ENCODE results near the gene FOXI2.
A peak's percentile ranks its signal among the peaks of the same experiment; 100 is the strongest.

FOXI2 gene

GRCh38 chr10:127736915-127737562 is at the start of gene FOXI2:
TSS of gene FOXI2 (plus strand) at chr10:127737185. CDS start at chr10:127737274, 89 bp downstream.
- DNase-seq (ENCODE audit: low spot score), result no peak
- Histone ChIP-seq H3K4me3 (peak within 1 kb of the TSS; percentile 34), H3K27ac (no peak within 1 kb of the TSS)
- no peak for TF ChIP-seq CTCF (IDR thresholded peaks at IDR 0.05)

GRCh38 chr10:127687548-127687947 is 49.4 kb upstream of the FOXI2 start:
- no peak for TF ChIP-seq CTCF (IDR thresholded peaks at IDR 0.05)
- Histone ChIP-seq H3K27ac (no peak overlapping the region), H3K4me3 (no peak overlapping the region)
- DNase-seq (ENCODE audit: low spot score), result no peak

GRCh38 chr10:127690176-127690835 is 46.7 kb upstream of the FOXI2 start:
- TF ChIP-seq CTCF (IDR thresholded peaks at IDR 0.05), result no peak
- no peak overlapping the region for H3K4me3 ChIP-seq
- DNase-seq (ENCODE audit: low spot score), result no peak

GRCh38 chr10:127694580-127695193 is 42.3 kb upstream of the FOXI2 start:
- no peak for TF ChIP-seq CTCF (IDR thresholded peaks at IDR 0.05)
- Histone ChIP-seq H3K4me3 (no peak overlapping the region), H3K27ac (no peak overlapping the region)
- DNase-seq (ENCODE audit: low spot score), result no peak

More at GRCh38 chr10:127690176-127690835, 46.7 kb upstream of the FOXI2 start:
- H3K27ac ChIP-seq, result no peak overlapping the region

- no peak for TF ChIP-seq CTCF (IDR thresholded peaks at IDR 0.05)
- DNase-seq (ENCODE audit: low spot score), result no peak
Measured at GRCh38 chr10:127695431-127695830, 41.6 kb upstream of the FOXI2 start.

GRCh38 chr10:127698886-127699285 is 38.1 kb upstream of the FOXI2 start:
- Histone ChIP-seq H3K4me3 (no peak overlapping the region), H3K27ac (no peak overlapping the region)
- DNase-seq (ENCODE audit: low spot score), result no peak
- TF ChIP-seq CTCF (IDR thresholded peaks at IDR 0.05), result no peak

More at GRCh38 chr10:127695431-127695830, 41.6 kb upstream of the FOXI2 start:
- no peak overlapping the region for H3K4me3 ChIP-seq
- H3K27ac ChIP-seq, result no peak overlapping the region
